ENCODE results near the gene DISC1.
"Not testable (repeated sequence)": the region's sequence is repeated elsewhere in the genome, so short reads cannot be mapped to it uniquely, and the experiment has no call there.

GRCh38 chr1:231765825-231766224, 139.2 kb downstream of the DISC1 start:
- TF ChIP-seq EZH2 (IDR thresholded peaks at IDR 0.05; ENCODE audit: insufficient read depth, poor library complexity, severe bottlenecking); EZH2phosphoT487 (IDR thresholded peaks at IDR 0.05; ENCODE audit: insufficient read depth, low read depth): not testable (repeated sequence)

Data from GM23248 (cell line).